Neural cell (in vitro differentiated cells): ENCODE data around the gene ALDH1B1. TPM values are rescaled to one million over a fixed set of nuclear protein-coding genes. Genes with fewer than 3 reads are reported as not detected.
A peak's percentile ranks its signal among the peaks of the same experiment; 100 is the strongest.

Source experiments
- H2AFZ ChIP-seq: fragments of 200-600, 300-800 bp; sonication (generic), shearing (Covaris generic); 2 replicates; pipeline ENCODE4 v1.6.0; 2014; ENCODE audit warnings: low read depth, mild to moderate bottlenecking, antibody characterized with exemption, low read length, moderate library complexity
- H3F3A ChIP-seq: fragments of 200-600 bp; shearing (Covaris generic); 2 replicates; pipeline ENCODE4 v1.6.1; 2016; ENCODE audit warnings: mild to moderate bottlenecking, moderate library complexity, mixed read lengths, antibody characterized with exemption, low read length; ENCODE audit not compliant: insufficient read depth, poor library complexity, severe bottlenecking
- H3K27ac ChIP-seq: fragments of 200-600, 300-800 bp; sonication (generic), shearing (Covaris generic); 2 replicates; pipeline ENCODE4 v1.5.1; 2014; ENCODE audit warnings: mild to moderate bottlenecking, low read length, moderate library complexity
- H3K27me3 ChIP-seq: fragments of 300-800, 200-600 bp; sonication (generic), shearing (Covaris generic); 2 replicates; pipeline ENCODE4 v1.6.0; 2014; ENCODE audit warnings: mild to moderate bottlenecking, low read depth, low read length, moderate library complexity; ENCODE audit not compliant: insufficient read depth
- H3K36me3 ChIP-seq: fragments of 300-800, 200-600 bp; sonication (generic), shearing (Covaris generic); 2 replicates; pipeline ENCODE4 v1.5.1; 2014; ENCODE audit warnings: mild to moderate bottlenecking, antibody characterized with exemption, low read length, moderate library complexity; ENCODE audit not compliant: insufficient read depth
- H3K4me2 ChIP-seq: fragments of 300-800, 200-600 bp; sonication (generic), shearing (Covaris generic); 2 replicates; pipeline ENCODE4 v1.6.0; 2014; ENCODE audit warnings: mild to moderate bottlenecking, low read length
- H3K4me3 ChIP-seq: fragments of 300-800, 200-600 bp; sonication (generic), shearing (Covaris generic); 2 replicates; pipeline ENCODE4 v1.5.1; 2014; ENCODE audit warnings: mild to moderate bottlenecking, low read length, moderate library complexity
- H3K79me2 ChIP-seq: fragments of 200-600 bp; shearing (Covaris generic); replicated peaks from 2 replicates; pipeline ENCODE4 v1.6.0; 2014; ENCODE audit warnings: mild to moderate bottlenecking, low read length, moderate library complexity; ENCODE audit not compliant: insufficient read depth
- H3K9ac ChIP-seq: fragments of 300-800, 200-600 bp; sonication (generic), shearing (Covaris generic); 2 replicates; pipeline ENCODE4 v1.6.1; 2016; ENCODE audit warnings: mild to moderate bottlenecking, low read length, mixed read lengths
- H3K9me2 ChIP-seq: fragments of 200-600 bp; shearing (Covaris generic); 2 replicates; pipeline ENCODE4 v1.6.1; 2016; ENCODE audit warnings: mild to moderate bottlenecking, low read length, mixed read lengths; ENCODE audit not compliant: insufficient read depth
- H3K9me3 ChIP-seq: fragments of 200-600, 300-800 bp; sonication (generic), shearing (Covaris generic); 2 replicates; pipeline ENCODE4 v1.6.1; 2016; ENCODE audit warnings: mild to moderate bottlenecking, mixed run types, low read length, moderate library complexity, mixed read lengths
- H4K20me1 ChIP-seq: fragments of 200-600 bp; shearing (Covaris generic); 2 replicates; pipeline ENCODE4 v1.6.1; 2016; ENCODE audit warnings: mild to moderate bottlenecking, mixed run types; ENCODE audit not compliant: insufficient read depth
- EP300 ChIP-seq: fragments of 450-650 bp; conservative IDR thresholded peaks from 2 replicates; pipeline ENCODE4 v1.6.1; 2014; ENCODE audit warnings: antibody characterized with exemption, mild to moderate bottlenecking, moderate library complexity; ENCODE audit not compliant: poor library complexity, severe bottlenecking
- MXI1 ChIP-seq: fragments of 450-650 bp; conservative IDR thresholded peaks from 2 replicates; pipeline ENCODE4 v1.6.1; 2014; ENCODE audit warnings: antibody characterized with exemption, mild to moderate bottlenecking; ENCODE audit not compliant: poor library complexity, severe bottlenecking
- POLR2AphosphoS5 ChIP-seq: IDR thresholded peaks from 2 replicates; pipeline ENCODE4 v1.6.1; 2012
- SMC3 ChIP-seq: fragments of 450-650 bp; conservative IDR thresholded peaks from 2 replicates; pipeline ENCODE4 v1.6.1; 2014; ENCODE audit warnings: antibody characterized with exemption, mild to moderate bottlenecking, moderate library complexity; ENCODE audit not compliant: poor library complexity
- polyA plus RNA-seq: library from polyadenylated mRNA; depleted of rRNA; stranded (reverse); fragments of >200 nt; gene quantifications from 2 replicates; pipeline ENCODE4 v1.2.3, GENCODE V29; 2014
- TF ChIP-seq, protein P1 (sequence below): IDR thresholded peaks from 2 replicates; pipeline ENCODE4 v1.6.1; 2012; ENCODE audit warnings: borderline replicate concordance
- TF ChIP-seq, protein P2 (sequence below): fragments of 450-650 bp; IDR thresholded peaks from 2 replicates; pipeline ENCODE4 v1.5.1; 2014; ENCODE audit warnings: antibody characterized with exemption, mild to moderate bottlenecking, moderate library complexity; ENCODE audit not compliant: poor library complexity, severe bottlenecking

The ALDH1B1 gene
- polyA plus RNA-seq, 1 donor from 2014 or later, result 6.6 TPM

DNA sequence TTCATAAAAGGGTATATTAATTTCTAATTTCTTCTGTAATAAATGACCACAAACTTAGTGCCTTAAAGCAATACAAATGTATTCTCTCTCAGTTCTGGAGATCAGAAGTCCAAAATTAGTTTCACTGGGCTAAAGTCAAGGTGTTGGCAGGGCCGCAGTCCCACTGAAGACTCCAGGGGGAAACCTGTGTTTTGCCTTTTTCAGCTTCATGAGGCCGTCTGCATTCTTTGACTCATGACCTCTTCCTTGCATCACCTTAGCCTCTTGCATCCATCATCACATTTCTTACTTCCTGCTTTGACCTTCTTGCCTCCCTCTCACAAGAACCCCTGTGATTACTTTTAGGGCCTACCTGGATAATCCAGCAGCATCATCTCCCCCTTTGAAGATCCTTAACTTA lies 42.0 kb upstream of the ALDH1B1 start:
- TF ChIP-seq, protein P1, sequence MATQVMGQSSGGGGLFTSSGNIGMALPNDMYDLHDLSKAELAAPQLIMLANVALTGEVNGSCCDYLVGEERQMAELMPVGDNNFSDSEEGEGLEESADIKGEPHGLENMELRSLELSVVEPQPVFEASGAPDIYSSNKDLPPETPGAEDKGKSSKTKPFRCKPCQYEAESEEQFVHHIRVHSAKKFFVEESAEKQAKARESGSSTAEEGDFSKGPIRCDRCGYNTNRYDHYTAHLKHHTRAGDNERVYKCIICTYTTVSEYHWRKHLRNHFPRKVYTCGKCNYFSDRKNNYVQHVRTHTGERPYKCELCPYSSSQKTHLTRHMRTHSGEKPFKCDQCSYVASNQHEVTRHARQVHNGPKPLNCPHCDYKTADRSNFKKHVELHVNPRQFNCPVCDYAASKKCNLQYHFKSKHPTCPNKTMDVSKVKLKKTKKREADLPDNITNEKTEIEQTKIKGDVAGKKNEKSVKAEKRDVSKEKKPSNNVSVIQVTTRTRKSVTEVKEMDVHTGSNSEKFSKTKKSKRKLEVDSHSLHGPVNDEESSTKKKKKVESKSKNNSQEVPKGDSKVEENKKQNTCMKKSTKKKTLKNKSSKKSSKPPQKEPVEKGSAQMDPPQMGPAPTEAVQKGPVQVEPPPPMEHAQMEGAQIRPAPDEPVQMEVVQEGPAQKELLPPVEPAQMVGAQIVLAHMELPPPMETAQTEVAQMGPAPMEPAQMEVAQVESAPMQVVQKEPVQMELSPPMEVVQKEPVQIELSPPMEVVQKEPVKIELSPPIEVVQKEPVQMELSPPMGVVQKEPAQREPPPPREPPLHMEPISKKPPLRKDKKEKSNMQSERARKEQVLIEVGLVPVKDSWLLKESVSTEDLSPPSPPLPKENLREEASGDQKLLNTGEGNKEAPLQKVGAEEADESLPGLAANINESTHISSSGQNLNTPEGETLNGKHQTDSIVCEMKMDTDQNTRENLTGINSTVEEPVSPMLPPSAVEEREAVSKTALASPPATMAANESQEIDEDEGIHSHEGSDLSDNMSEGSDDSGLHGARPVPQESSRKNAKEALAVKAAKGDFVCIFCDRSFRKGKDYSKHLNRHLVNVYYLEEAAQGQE, result no peak
- TF ChIP-seq SMC3 (no peak), POLR2AphosphoS5 (no peak), MXI1 (no peak), EP300 (no peak)
- TF ChIP-seq, protein P2, sequence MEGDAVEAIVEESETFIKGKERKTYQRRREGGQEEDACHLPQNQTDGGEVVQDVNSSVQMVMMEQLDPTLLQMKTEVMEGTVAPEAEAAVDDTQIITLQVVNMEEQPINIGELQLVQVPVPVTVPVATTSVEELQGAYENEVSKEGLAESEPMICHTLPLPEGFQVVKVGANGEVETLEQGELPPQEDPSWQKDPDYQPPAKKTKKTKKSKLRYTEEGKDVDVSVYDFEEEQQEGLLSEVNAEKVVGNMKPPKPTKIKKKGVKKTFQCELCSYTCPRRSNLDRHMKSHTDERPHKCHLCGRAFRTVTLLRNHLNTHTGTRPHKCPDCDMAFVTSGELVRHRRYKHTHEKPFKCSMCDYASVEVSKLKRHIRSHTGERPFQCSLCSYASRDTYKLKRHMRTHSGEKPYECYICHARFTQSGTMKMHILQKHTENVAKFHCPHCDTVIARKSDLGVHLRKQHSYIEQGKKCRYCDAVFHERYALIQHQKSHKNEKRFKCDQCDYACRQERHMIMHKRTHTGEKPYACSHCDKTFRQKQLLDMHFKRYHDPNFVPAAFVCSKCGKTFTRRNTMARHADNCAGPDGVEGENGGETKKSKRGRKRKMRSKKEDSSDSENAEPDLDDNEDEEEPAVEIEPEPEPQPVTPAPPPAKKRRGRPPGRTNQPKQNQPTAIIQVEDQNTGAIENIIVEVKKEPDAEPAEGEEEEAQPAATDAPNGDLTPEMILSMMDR, result no peak
- Histone ChIP-seq H3K4me2 (no peak overlapping the region), H3K9ac (no peak overlapping the region)

DNA sequence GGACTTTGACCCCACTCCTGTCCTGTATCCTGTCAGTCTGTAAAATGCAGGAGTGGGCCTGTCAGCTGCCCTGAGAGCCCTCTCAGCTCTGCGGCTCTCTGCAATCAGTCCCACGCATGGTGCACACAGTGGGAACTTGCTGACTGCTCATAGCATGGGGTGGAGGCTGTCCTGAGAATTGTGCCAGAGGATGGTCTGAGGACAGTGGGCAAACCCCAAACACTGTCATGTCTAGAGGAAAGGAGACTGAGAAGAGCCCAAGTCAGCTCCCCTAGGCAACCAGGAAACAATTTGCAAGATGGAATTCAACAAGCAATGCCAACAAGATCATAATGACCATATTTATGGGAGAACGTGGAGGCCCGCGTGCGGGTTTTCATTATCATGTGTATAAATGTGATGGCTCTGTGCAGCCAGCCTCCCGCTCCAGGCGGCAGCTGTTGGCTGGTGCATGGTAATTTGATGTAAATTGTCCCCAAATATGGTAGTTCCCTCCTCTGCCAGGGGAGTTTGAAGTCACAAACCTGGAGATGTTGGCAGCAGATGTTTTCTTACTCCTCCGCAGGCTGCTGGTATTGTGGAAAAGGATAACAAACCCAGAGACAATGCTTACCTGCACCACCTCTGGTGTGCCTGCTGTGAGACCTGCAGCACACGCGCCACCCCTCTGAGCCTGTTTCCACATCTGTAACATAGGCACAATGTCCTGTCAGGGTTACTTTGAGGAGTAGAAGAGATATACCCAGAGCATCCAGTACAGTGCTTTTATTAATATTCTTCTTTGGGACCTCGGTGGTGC lies 39.8 kb upstream of the ALDH1B1 start:
- no peaks in the 10 kb centered on the region for H3K79me2 ChIP-seq
- TF ChIP-seq, protein P1, result no peak
- no peaks in the 10 kb centered on the region for H3K36me3 ChIP-seq
- peak overlapping the region; percentile 37 for H3K27ac ChIP-seq
- H3K9ac ChIP-seq, result no peak overlapping the region
- H4K20me1 ChIP-seq, result no peaks in the 10 kb centered on the region
- no peak overlapping the region for H3K4me3 ChIP-seq
- no peaks in the 10 kb centered on the region for H3K9me2 ChIP-seq
- H3F3A ChIP-seq, result no peaks in the 10 kb centered on the region
- no peaks in the 10 kb centered on the region for H3K27me3 ChIP-seq
- H3K4me2 ChIP-seq, result no peak overlapping the region
- H2AFZ ChIP-seq, result no peak overlapping the region
- H3K9me3 ChIP-seq, result no peaks in the 10 kb centered on the region

More for the DNA sequence above, 42.0 kb upstream of the ALDH1B1 start:
- Histone ChIP-seq H3K27ac (no peak overlapping the region), H2AFZ (no peak overlapping the region), H3K79me2 (no peaks in the 10 kb centered on the region), H3K27me3 (no peaks in the 10 kb centered on the region), H3K36me3 (no peaks in the 10 kb centered on the region), H3K9me3 (no peaks in the 10 kb centered on the region), H3K9me2 (no peaks in the 10 kb centered on the region), H3F3A (no peaks in the 10 kb centered on the region), H3K4me3 (no peak overlapping the region), H4K20me1 (no peaks in the 10 kb centered on the region)
